WTC11 (cell line): ENCODE measurements around the gene SEMA3C. TPM values are rescaled to one million over a fixed set of nuclear protein-coding genes. Genes with fewer than 3 reads are reported as not detected.

Experiments
- ATAC-seq: fragments of 200-7000 bp; cut with Tn5 transposase; 2 replicates; pipeline ENCODE4 v1.10.0; 2021; ENCODE audit warnings: mild to moderate bottlenecking, moderate library complexity
- CTCF ChIA-PET: fragments of 300-600 bp; sonication (Branson Sonifier 250); formaldehyde crosslinking; loops from one replicate; lab custom pipeline; 2021; ENCODE audit warnings: antibody characterized with exemption; lab: Charles Lee
- POLR2A ChIA-PET: fragments of 350-600 bp; sonication (Branson Sonifier 250); formaldehyde crosslinking; loops from one replicate; lab custom pipeline; 2021; ENCODE audit warnings: antibody characterized with exemption; lab: Charles Lee
- DNase-seq: peaks from one replicate; pipeline ENCODE4 v3.0.0; 2021; ENCODE audit warnings: low spot score
- H3K27ac Mint-ChIP-seq: 2 replicates; pipeline ENCODE4 v1.8.0; 2021; ENCODE audit warnings: mixed read lengths
- H3K27me3 Mint-ChIP-seq: 2 replicates; pipeline ENCODE4 v1.8.0; 2021; ENCODE audit warnings: low read depth, mild to moderate bottlenecking, moderate library complexity, mixed read lengths
- H3K36me3 Mint-ChIP-seq: 2 replicates; pipeline ENCODE4 v1.8.0; 2021; ENCODE audit warnings: mixed read lengths
- H3K4me1 Mint-ChIP-seq: 2 replicates; pipeline ENCODE4 v1.8.0; 2022; ENCODE audit warnings: mixed read lengths
- H3K4me3 Mint-ChIP-seq: 2 replicates; pipeline ENCODE4 v1.8.0; 2021; ENCODE audit warnings: mild to moderate bottlenecking, moderate library complexity, mixed read lengths
- H3K9me3 Mint-ChIP-seq: 2 replicates; pipeline ENCODE4 v1.8.0; 2021; ENCODE audit warnings: mixed read lengths
- ARID4B ChIP-seq: sonication (generic); formaldehyde crosslinking; IDR thresholded peaks from 2 replicates; pipeline ENCODE4 v1.8.0; 2023; ENCODE audit warnings: missing genetic modification reagents, mild to moderate bottlenecking, borderline replicate concordance
- ATF1 ChIP-seq: sonication (generic); formaldehyde crosslinking; IDR thresholded peaks from 2 replicates; pipeline ENCODE4 v1.8.1; 2023; ENCODE audit warnings: mild to moderate bottlenecking, moderate library complexity, missing genetic modification reagents
- CREM ChIP-seq: sonication (generic); formaldehyde crosslinking; IDR thresholded peaks from 2 replicates; pipeline ENCODE4 v1.8.1; 2022; ENCODE audit warnings: mild to moderate bottlenecking, missing genetic modification reagents, moderate library complexity
- E2F1 ChIP-seq: sonication (generic); formaldehyde crosslinking; IDR thresholded peaks from 2 replicates; pipeline ENCODE4 v1.8.0; 2022; ENCODE audit warnings: mild to moderate bottlenecking, missing genetic modification reagents
- ELF4 ChIP-seq: sonication (generic); formaldehyde crosslinking; IDR thresholded peaks from 2 replicates; pipeline ENCODE4 v1.8.1; 2022; ENCODE audit warnings: low read depth, mild to moderate bottlenecking, moderate library complexity, missing genetic modification reagents
- FOXK1 ChIP-seq: sonication (generic); formaldehyde crosslinking; IDR thresholded peaks from 2 replicates; pipeline ENCODE4 v1.8.0; 2022; ENCODE audit warnings: mild to moderate bottlenecking, moderate library complexity, missing genetic modification reagents
- IRF2 ChIP-seq: sonication (generic); formaldehyde crosslinking; IDR thresholded peaks from 2 replicates; pipeline ENCODE4 v1.8.0; 2022; ENCODE audit warnings: low read depth, missing genetic modification reagents, borderline replicate concordance
- NFE2L1 ChIP-seq: sonication (generic); formaldehyde crosslinking; IDR thresholded peaks from 2 replicates; pipeline ENCODE4 v1.8.1; 2023; ENCODE audit warnings: missing genetic modification reagents
- NFYB ChIP-seq: sonication (generic); formaldehyde crosslinking; conservative IDR thresholded peaks from 2 replicates; pipeline ENCODE4 v1.8.0; 2022; ENCODE audit warnings: low read depth, missing genetic modification reagents
- NR3C1 ChIP-seq: sonication (generic); formaldehyde crosslinking; conservative IDR thresholded peaks from 2 replicates; pipeline ENCODE4 v1.8.1; 2023; ENCODE audit warnings: low read depth, mild to moderate bottlenecking, missing genetic modification reagents
- SMAD3 ChIP-seq: sonication (generic); formaldehyde crosslinking; IDR thresholded peaks from 2 replicates; pipeline ENCODE4 v1.8.0; 2022; ENCODE audit warnings: missing genetic modification reagents, mild to moderate bottlenecking, borderline replicate concordance
- SMAD4 ChIP-seq: sonication (generic); formaldehyde crosslinking; IDR thresholded peaks from 2 replicates; pipeline ENCODE4 v1.8.0; 2022; ENCODE audit warnings: mild to moderate bottlenecking, missing genetic modification reagents
- STAT6 ChIP-seq: sonication (generic); formaldehyde crosslinking; conservative IDR thresholded peaks from 2 replicates; pipeline ENCODE4 v1.8.1; 2023; ENCODE audit warnings: mild to moderate bottlenecking, low read depth, missing genetic modification reagents, moderate library complexity
- USF1 ChIP-seq: sonication (generic); formaldehyde crosslinking; IDR thresholded peaks from 2 replicates; pipeline ENCODE4 v1.8.0; 2022; ENCODE audit warnings: mild to moderate bottlenecking, missing genetic modification reagents
- ZNF263 ChIP-seq: sonication (generic); formaldehyde crosslinking; IDR thresholded peaks from 2 replicates; pipeline ENCODE4 v1.8.1; 2022; ENCODE audit warnings: low read depth, mild to moderate bottlenecking, moderate library complexity, missing genetic modification reagents
- ZNF317 ChIP-seq: sonication (generic); formaldehyde crosslinking; IDR thresholded peaks from 2 replicates; pipeline ENCODE4 v1.8.1; 2023; ENCODE audit warnings: low read depth, mild to moderate bottlenecking, moderate library complexity, missing genetic modification reagents, borderline replicate concordance
- ZNF416 ChIP-seq: fragments of 250-450 bp; sonication (Bioruptor Pico); IDR thresholded peaks from 2 replicates; pipeline ENCODE4 v1.9.0; 2021; ENCODE audit warnings: mild to moderate bottlenecking, inconsistent platforms
- ZNF532 ChIP-seq: fragments of 250-450 bp; sonication (Bioruptor Pico); IDR thresholded peaks from 2 replicates; pipeline ENCODE4 v1.9.0; 2021; ENCODE audit warnings: mild to moderate bottlenecking, borderline replicate concordance
- total RNA-seq: library from RNA; stranded (reverse); gene quantifications from 3 replicates; pipeline ENCODE4 v1.2.3, GENCODE V29; 2021

The SEMA3C gene
- total RNA-seq, 1 experiment from 2014 or later = 2.1 TPM

- DNase-seq = no peak
- ChIA-PET CTCF (no interaction called here), POLR2A (no interaction called here)
- peaks cover 15% of the 10 kb centered on the region for H3K4me1 Mint-ChIP-seq
- peaks cover 51% of the 10 kb centered on the region for H3K27me3 Mint-ChIP-seq
- H3K9me3 Mint-ChIP-seq = no peaks in the 10 kb centered on the region
- H3K4me3 Mint-ChIP-seq = no peak overlapping the region
- no peak for TF ChIP-seq FOXK1
- TF ChIP-seq NFYB = no peak
- no peak for TF ChIP-seq SMAD3 (CRISPR knock-in tag)
- no peak for TF ChIP-seq ATF1 (CRISPR knock-in tag)
- TF ChIP-seq CREM (CRISPR knock-in tag) = no peak
- TF ChIP-seq ZNF263 (CRISPR knock-in tag) = no peak
- TF ChIP-seq ZNF532 (CRISPR knock-in tag) = no peak
- no peak for TF ChIP-seq NFE2L1 (CRISPR knock-in tag)
- TF ChIP-seq USF1 (CRISPR knock-in tag) = no peak
- TF ChIP-seq ARID4B = no peak
- TF ChIP-seq STAT6 (CRISPR knock-in tag) = no peak
- TF ChIP-seq NR3C1 = no peak
- TF ChIP-seq E2F1 = no peak
- TF ChIP-seq IRF2 (CRISPR knock-in tag) = no peak
- TF ChIP-seq SMAD4 = no peak
- TF ChIP-seq ELF4 (CRISPR knock-in tag) = no peak
- TF ChIP-seq ZNF416 (CRISPR knock-in tag) = no peak
- TF ChIP-seq ZNF317 = no peak
- no peak; the same call in 1 of the 2 replicates for ATAC-seq
- H3K27ac Mint-ChIP-seq = no peak overlapping the region
- H3K36me3 Mint-ChIP-seq = no peaks in the 10 kb centered on the region
Measured at GRCh38 chr7:80772347-80772993, 146.4 kb downstream of the SEMA3C start.
